Neutrophil (primary cell): Measurements from ENCODE around the gene SRRD.
A peak's percentile ranks its signal among the peaks of the same experiment; 100 is the strongest.

ENCODE experiments used
- H3K27ac ChIP-seq: fragments of 200-600 bp; sonication (generic); 2 replicates; pipeline ENCODE4 v1.5.1; 2016; ENCODE audit warnings: mild to moderate bottlenecking, moderate library complexity
- H3K27me3 ChIP-seq: fragments of 200-600 bp; sonication (generic); 2 replicates; pipeline ENCODE4 v1.6.0; 2016; ENCODE audit warnings: mild to moderate bottlenecking
- H3K36me3 ChIP-seq: fragments of 200-600 bp; sonication (generic); 2 replicates; pipeline ENCODE4 v1.5.1; 2017
- H3K4me1 ChIP-seq, 2 experiments: fragments of 200-600 bp in 1 of 2; sonication (generic) in 1 of 2; 1 replicate in 1 of 2; 2 replicates in 1 of 2; pipeline versions ENCODE4 v1.5.1 to v1.6.1; 2013 to 2016; ENCODE audit warnings: low read depth in 1 of 2, low read length in 1 of 2, mild to moderate bottlenecking in 1 of 2, moderate library complexity in 1 of 2; ENCODE audit not compliant: control insufficient read depth in 1 of 2, insufficient read depth in 1 of 2
- H3K4me3 ChIP-seq, 2 experiments: fragments of 200-600 bp in 1 of 2; sonication (generic) in 1 of 2; 1 replicate in 1 of 2; 2 replicates in 1 of 2; pipeline ENCODE4 v1.5.1; 2013 to 2016; ENCODE audit warnings: low read depth in 1 of 2, low read length in 1 of 2, mild to moderate bottlenecking in 1 of 2, moderate library complexity in 1 of 2
- H3K9me3 ChIP-seq: fragments of 200-600 bp; sonication (generic); 2 replicates; pipeline ENCODE4 v1.5.1; 2016
- TF ChIP-seq, protein P1 (sequence below): fragments of 200-600 bp; sonication (generic); IDR thresholded peaks from 2 replicates; pipeline ENCODE4 v1.5.1; 2016; ENCODE audit warnings: antibody characterized with exemption

The SRRD gene

DNA sequence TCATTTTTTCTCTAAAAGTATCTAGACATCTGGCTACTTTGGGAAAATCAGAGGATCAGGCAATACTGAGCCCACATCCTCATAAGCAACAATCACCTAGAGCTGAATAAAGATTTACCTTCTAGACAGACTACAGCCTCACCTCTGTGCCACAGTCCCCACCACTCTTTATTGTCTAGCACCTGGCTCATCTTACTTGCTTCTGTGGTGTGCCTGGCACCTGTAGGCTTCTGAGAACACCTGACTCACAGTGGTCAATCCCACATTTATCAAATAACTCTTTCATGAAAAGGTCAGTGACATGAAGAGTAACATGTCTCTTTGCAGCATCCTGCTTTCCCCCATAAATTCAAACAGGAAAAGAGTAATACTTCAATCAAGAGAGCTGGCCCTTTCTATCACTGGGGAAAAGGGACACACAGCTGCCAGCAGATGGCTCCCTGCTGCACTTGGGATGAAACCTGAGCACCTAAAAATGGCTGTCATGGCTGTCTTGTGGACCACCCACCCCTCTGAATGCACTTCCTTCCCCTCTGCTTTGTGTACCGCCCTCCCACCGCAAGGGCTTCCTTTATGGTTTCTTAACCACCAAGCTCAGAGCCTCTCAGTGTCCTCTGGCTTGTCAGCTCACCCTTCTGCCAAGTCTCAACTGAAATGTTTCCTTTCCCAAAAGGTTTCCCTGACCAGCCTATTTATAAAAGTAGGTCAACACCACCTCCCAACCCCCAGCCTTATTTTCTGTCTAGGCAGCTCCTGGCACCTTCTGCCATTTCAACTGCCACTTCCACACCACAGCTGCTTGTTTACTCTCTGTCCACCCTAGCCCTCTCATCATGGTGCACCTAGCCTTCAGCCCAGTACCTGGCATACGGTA, 19.2 kb downstream of the SRRD start:
- no peaks in the 10 kb centered on the region for H3K9me3 ChIP-seq
- no peaks in the 10 kb centered on the region for H3K27me3 ChIP-seq
- peak overlapping the region; percentile 51 for H3K27ac ChIP-seq
- H3K4me1 ChIP-seq, result peaks cover 13 to 17% of the 10 kb centered on the region in 2 experiments
- TF ChIP-seq, protein P1, sequence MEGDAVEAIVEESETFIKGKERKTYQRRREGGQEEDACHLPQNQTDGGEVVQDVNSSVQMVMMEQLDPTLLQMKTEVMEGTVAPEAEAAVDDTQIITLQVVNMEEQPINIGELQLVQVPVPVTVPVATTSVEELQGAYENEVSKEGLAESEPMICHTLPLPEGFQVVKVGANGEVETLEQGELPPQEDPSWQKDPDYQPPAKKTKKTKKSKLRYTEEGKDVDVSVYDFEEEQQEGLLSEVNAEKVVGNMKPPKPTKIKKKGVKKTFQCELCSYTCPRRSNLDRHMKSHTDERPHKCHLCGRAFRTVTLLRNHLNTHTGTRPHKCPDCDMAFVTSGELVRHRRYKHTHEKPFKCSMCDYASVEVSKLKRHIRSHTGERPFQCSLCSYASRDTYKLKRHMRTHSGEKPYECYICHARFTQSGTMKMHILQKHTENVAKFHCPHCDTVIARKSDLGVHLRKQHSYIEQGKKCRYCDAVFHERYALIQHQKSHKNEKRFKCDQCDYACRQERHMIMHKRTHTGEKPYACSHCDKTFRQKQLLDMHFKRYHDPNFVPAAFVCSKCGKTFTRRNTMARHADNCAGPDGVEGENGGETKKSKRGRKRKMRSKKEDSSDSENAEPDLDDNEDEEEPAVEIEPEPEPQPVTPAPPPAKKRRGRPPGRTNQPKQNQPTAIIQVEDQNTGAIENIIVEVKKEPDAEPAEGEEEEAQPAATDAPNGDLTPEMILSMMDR, result peak; percentile 13
- H3K36me3 ChIP-seq, result peaks cover 98% of the 10 kb centered on the region
- H3K4me3 ChIP-seq, result no peak overlapping the region

DNA sequence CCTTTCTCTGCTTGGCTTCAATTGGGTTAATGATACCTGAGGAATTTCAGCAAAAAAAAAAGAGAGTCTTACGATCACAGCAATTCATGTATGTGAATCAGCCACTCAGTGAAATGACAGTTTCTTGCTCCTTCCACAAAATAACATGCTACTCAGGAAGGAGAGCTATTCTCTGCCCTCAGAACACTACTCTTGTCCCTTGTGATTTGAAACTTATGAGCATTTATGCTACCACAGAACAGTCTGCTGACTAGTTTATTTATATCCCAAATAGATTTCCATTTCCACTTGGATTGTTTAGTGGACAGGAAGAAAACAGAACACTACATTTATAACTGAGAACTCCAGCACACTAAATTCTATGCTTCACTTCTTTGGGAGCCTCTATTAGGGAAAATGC, 20.1 kb downstream of the SRRD start:
- no peaks in the 10 kb centered on the region for H3K27me3 ChIP-seq
- H3K9me3 ChIP-seq, result no peaks in the 10 kb centered on the region
- H3K36me3 ChIP-seq, result peaks cover 98% of the 10 kb centered on the region
- no peak overlapping the region for H3K4me3 ChIP-seq
- TF ChIP-seq, protein P1, result no peak
- peak overlapping the region; percentile 51 for H3K27ac ChIP-seq
- peaks cover 13 to 17% of the 10 kb centered on the region in 2 experiments for H3K4me1 ChIP-seq

DNA sequence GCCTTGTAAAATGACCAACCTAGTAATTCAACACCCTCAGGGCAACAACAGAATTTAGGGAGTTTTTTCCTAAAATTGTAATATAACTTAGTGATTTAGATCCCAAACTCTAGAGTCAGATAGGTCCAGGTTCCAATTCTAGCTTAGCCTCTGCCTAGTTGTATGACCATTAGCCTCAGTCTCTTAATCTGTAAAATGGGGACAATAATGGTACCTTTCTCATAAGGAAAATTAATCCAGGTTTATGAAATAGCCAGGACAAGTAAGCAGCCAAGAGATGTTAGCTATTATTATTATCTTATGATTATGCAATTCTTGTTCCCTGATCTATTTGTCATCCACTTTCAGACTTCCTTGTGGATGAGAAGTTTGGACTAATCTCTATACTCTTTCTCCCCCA, 24.5 kb downstream of the SRRD start:
- peaks cover 26 to 34% of the 10 kb centered on the region in 2 experiments for H3K4me1 ChIP-seq
- no peaks in the 10 kb centered on the region for H3K9me3 ChIP-seq
- TF ChIP-seq, protein P1, result no peak
- no peak overlapping the region for H3K27ac ChIP-seq
- H3K27me3 ChIP-seq, result no peaks in the 10 kb centered on the region
- peaks cover 71% of the 10 kb centered on the region for H3K36me3 ChIP-seq
- H3K4me3 ChIP-seq, result no peak overlapping the region

DNA sequence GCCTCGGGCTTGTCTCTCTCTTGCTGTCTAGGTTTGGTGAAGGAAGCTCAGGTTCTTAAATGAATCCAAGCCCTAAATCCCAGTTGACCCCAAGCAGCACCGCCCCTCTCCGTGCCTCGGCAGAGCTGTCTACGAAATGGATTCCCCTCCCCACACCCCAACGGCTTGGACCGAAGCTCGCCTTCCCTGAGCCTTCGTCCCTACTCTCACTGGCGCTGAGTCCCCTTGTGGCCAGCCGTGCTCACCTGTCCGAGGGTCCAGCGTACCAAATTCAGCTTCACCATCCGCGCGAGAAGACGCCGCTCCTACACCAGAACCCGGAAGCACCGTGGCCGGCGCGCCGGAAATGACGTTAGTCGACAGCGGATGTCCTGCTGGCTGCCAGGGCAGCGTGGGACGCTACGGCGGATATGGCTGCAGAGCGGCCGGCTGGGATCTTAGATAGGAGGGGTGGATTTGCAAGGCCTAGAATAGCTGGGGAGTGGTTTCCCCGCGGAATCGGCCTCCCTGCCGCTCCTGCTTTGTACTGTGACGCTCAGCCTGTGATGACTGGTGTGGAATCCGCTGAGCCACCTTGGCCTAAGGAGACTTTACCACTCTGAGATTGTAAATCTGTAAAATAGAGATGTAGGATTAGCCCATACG, 28.6 kb downstream of the SRRD start, which contains the start of gene TFIP11:
TFIP11 (minus strand) TSS at position 325 of the 645 bp plus-strand sequence. CDS start 2,201 bp downstream, outside the sequence.
- Histone ChIP-seq H3K4me3 (peak within 1 kb of the TSS; percentile 90 to 94), H3K36me3 (peaks cover 30% of the 10 kb centered on the region), H3K27me3 (no peaks in the 10 kb centered on the region), H3K27ac (peak within 1 kb of the TSS; percentile 81), H3K4me1 (peaks cover 18 to 23% of the 10 kb centered on the region in 2 experiments), H3K9me3 (no peaks in the 10 kb centered on the region)
- TF ChIP-seq, protein P1, result peak; percentile 22

DNA sequence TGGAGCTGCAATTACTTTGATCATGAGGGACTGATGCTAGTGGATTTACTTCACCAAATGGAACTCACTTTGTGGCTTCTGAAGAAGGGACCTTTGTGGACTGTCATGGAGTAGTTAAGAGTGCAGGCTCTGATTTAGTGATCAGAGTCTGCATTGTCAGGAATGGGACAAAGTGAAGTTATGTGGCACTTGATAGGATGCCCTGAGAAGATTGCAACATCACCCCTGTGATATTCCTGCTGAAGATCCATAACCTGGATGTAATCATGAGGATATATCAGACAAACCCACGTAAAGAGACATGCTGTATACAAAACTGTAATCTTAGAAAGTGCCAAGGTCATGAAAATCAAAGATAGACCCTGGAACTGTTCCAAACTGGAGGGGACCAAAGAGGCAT, 30.2 kb downstream of the SRRD start:
- Histone ChIP-seq H3K4me3 (no peak overlapping the region), H3K27ac (no peak overlapping the region), H3K9me3 (no peaks in the 10 kb centered on the region), H3K4me1 (peaks cover 18 to 27% of the 10 kb centered on the region in 2 experiments), H3K27me3 (no peaks in the 10 kb centered on the region), H3K36me3 (peaks cover 17% of the 10 kb centered on the region)
- TF ChIP-seq, protein P1, result no peak
